H1 (cell line): ENCODE measurements around the gene ARHGAP24. TPM values are rescaled to one million over a fixed set of nuclear protein-coding genes. Genes with fewer than 3 reads are reported as not detected.

Source experiments
- CTCF ChIA-PET: fragments of 300-600 bp; sonication (Branson Sonifier 250); formaldehyde crosslinking; loops from one replicate; lab custom pipeline; 2021; ENCODE audit not compliant: partially characterized antibody; lab: Charles Lee
- POLR2A ChIA-PET: fragments of 300-600 bp; sonication (Branson Sonifier 250); formaldehyde crosslinking; loops from one replicate; lab custom pipeline; 2021; ENCODE audit warnings: inconsistent platforms; ENCODE audit not compliant: partially characterized antibody; lab: Charles Lee
- DNase-seq, 2 experiments: peaks; one replicate each; pipeline versions ENCODE4 v3.0.0 to v3.0.0-alpha.2; 2010 to 2022; ENCODE audit warnings: low spot score in 2 of 2, low read depth in 1 of 2, mixed read lengths in 1 of 2
- FAIRE-seq: peaks from 2 replicates; lab custom pipeline; 2011; peaks lifted over from hg19 to GRCh38; lab: Jason Lieb, UNC
- H2AFZ ChIP-seq: 2 replicates; pipeline ENCODE4 v1.8.1; 2012; ENCODE audit warnings: low read length, inconsistent platforms
- H2AK5ac ChIP-seq: 2 replicates; pipeline ENCODE4 v1.6.1; 2013; ENCODE audit warnings: low read depth, low read length
- H2BK120ac ChIP-seq: replicated peaks from 2 replicates; pipeline ENCODE3; 2013; ENCODE audit warnings: low read depth, low read length, inconsistent platforms
- H2BK12ac ChIP-seq: 2 replicates; pipeline ENCODE4 v1.6.1; 2013; ENCODE audit warnings: low read depth, low read length
- H2BK15ac ChIP-seq: 2 replicates; pipeline ENCODE4 v1.6.1; 2013; ENCODE audit warnings: low read length
- H2BK20ac ChIP-seq: 2 replicates; pipeline ENCODE4 v1.6.1; 2013; ENCODE audit warnings: low read length
- H2BK5ac ChIP-seq: 2 replicates; pipeline ENCODE4 v1.6.1; 2013; ENCODE audit warnings: low read depth, low read length
- H3K14ac ChIP-seq: 2 replicates; pipeline ENCODE4 v1.6.1; 2013; ENCODE audit warnings: inconsistent platforms; ENCODE audit not compliant: insufficient read length
- H3K18ac ChIP-seq: 2 replicates; pipeline ENCODE4 v1.6.1; 2013; ENCODE audit warnings: low read length; ENCODE audit errors: extremely low read depth
- H3K23ac ChIP-seq: 2 replicates; pipeline ENCODE4 v1.6.1; 2013; ENCODE audit warnings: inconsistent platforms; ENCODE audit not compliant: insufficient read length
- H3K23me2 ChIP-seq: 2 replicates; pipeline ENCODE4 v1.6.1; 2013; ENCODE audit warnings: low read depth, low read length
- H3K27ac ChIP-seq: 2 replicates; pipeline ENCODE4 v1.6.1; 2011; ENCODE audit warnings: low read depth, low read length, inconsistent platforms
- H3K27me3 ChIP-seq, 4 experiments: replicated peaks in 1 of 4; 1 replicate in 1 of 4; 2 replicates in 3 of 4; pipeline versions ENCODE4 v1.6.1 to v1.8.1; 2011 to 2013; ENCODE audit warnings: low read length in 3 of 4, mild to moderate bottlenecking in 3 of 4, inconsistent platforms in 2 of 4, mixed read lengths in 2 of 4, moderate library complexity in 1 of 4; ENCODE audit not compliant: control insufficient read depth in 3 of 4, insufficient read depth in 3 of 4; ENCODE audit errors: extremely low read depth in 1 of 4
- H3K36me3 ChIP-seq, 4 experiments: 2 replicates each; pipeline versions ENCODE4 v1.6.1 to v1.8.1; 2011 to 2013; ENCODE audit warnings: mild to moderate bottlenecking in 4 of 4, low read length in 3 of 4, moderate library complexity in 2 of 4, control low read depth in 1 of 4, inconsistent platforms in 1 of 4; ENCODE audit not compliant: insufficient read depth in 4 of 4, control insufficient read depth in 2 of 4
- H3K4ac ChIP-seq: replicated peaks from 2 replicates; pipeline ENCODE3; 2013; ENCODE audit warnings: low read length, low read depth, mixed read lengths, inconsistent platforms; ENCODE audit not compliant: insufficient read length
- H3K4me1 ChIP-seq, 4 experiments: replicated peaks in 1 of 4; 1 replicate in 1 of 4; 2 replicates in 3 of 4; pipeline versions ENCODE4 v1.6.1 to v1.8.1; 2011 to 2013; ENCODE audit warnings: low read length in 3 of 4, inconsistent platforms in 2 of 4, mixed read lengths in 1 of 4; ENCODE audit not compliant: insufficient read depth in 4 of 4, control insufficient read depth in 3 of 4
- H3K4me2 ChIP-seq, 2 experiments: 2 replicates each; pipeline versions ENCODE4 v1.6.1 to v1.8.1; 2011 to 2013; ENCODE audit warnings: low read depth in 2 of 2, low read length in 2 of 2, control low read depth in 1 of 2, inconsistent platforms in 1 of 2, mild to moderate bottlenecking in 1 of 2; ENCODE audit not compliant: insufficient read depth in 1 of 2
- H3K4me3 ChIP-seq, 4 experiments: fragments of 200-600, 300-600 bp in 1 of 4; sonication (generic), shearing (Covaris generic), sonication (Bioruptor Twin) in 1 of 4; 2 replicates each; pipeline versions ENCODE4 v1.5.1 to v1.8.1; 2011 to 2016; ENCODE audit warnings: low read length in 4 of 4, low read depth in 3 of 4, control low read depth in 2 of 4, inconsistent platforms in 2 of 4, mild to moderate bottlenecking in 2 of 4, mixed read lengths in 1 of 4, moderate library complexity in 1 of 4; ENCODE audit not compliant: insufficient read depth in 2 of 4; ENCODE audit errors: extremely low read depth in 1 of 4
- H3K56ac ChIP-seq: replicated peaks from 2 replicates; pipeline ENCODE3; 2013; ENCODE audit warnings: low read depth, mild to moderate bottlenecking, mixed read lengths, low read length, inconsistent platforms; ENCODE audit not compliant: insufficient read length
- H3K79me1 ChIP-seq: 2 replicates; pipeline ENCODE4 v1.6.1; 2013; ENCODE audit warnings: low read depth, low read length, control low read depth
- H3K79me2 ChIP-seq, 2 experiments: 2 replicates each; pipeline versions ENCODE4 v1.6.1 to v1.8.1; 2012 to 2013; ENCODE audit warnings: low read length in 2 of 2, mild to moderate bottlenecking in 2 of 2, inconsistent platforms in 1 of 2; ENCODE audit not compliant: insufficient read depth in 2 of 2, control insufficient read depth in 1 of 2
- H3K9ac ChIP-seq, 4 experiments: replicated peaks in 1 of 4; 1 replicate in 1 of 4; 2 replicates in 3 of 4; pipeline versions ENCODE4 v1.6.1 to v1.8.1; 2011 to 2013; ENCODE audit warnings: low read depth in 3 of 4, low read length in 3 of 4, control low read depth in 2 of 4, mild to moderate bottlenecking in 2 of 4, moderate library complexity in 2 of 4, inconsistent platforms in 1 of 4; ENCODE audit errors: extremely low read depth in 1 of 4
- H3K9me3 ChIP-seq, 2 experiments: 2 replicates each; pipeline versions ENCODE4 v1.6.1 to v1.8.1; 2012 to 2013; ENCODE audit warnings: mild to moderate bottlenecking in 2 of 2, moderate library complexity in 2 of 2, control low read depth in 1 of 2, inconsistent platforms in 1 of 2, low read depth in 1 of 2, low read length in 1 of 2, mixed read lengths in 1 of 2; ENCODE audit not compliant: insufficient read depth in 2 of 2
- H4K20me1 ChIP-seq, 2 experiments: replicated peaks in 1 of 2; 2 replicates each; pipeline versions ENCODE3 to v1.8.1; 2011 to 2013; ENCODE audit warnings: inconsistent platforms in 2 of 2, low read length in 2 of 2, mild to moderate bottlenecking in 1 of 2; ENCODE audit not compliant: insufficient read depth in 2 of 2, control insufficient read depth in 1 of 2
- H4K5ac ChIP-seq: 2 replicates; pipeline ENCODE4 v1.6.1; 2013; ENCODE audit warnings: low read length, low read depth, mixed read lengths, inconsistent platforms; ENCODE audit not compliant: insufficient read length
- H4K8ac ChIP-seq: 2 replicates; pipeline ENCODE4 v1.8.0; 2013; ENCODE audit warnings: mild to moderate bottlenecking, moderate library complexity, low read length, inconsistent platforms; ENCODE audit not compliant: insufficient read depth; ENCODE audit errors: extremely low read depth
- H4K91ac ChIP-seq: replicated peaks from 2 replicates; pipeline ENCODE3; 2013; ENCODE audit warnings: low read length, mixed read lengths, inconsistent platforms; ENCODE audit not compliant: insufficient read length
- CEBPB ChIP-seq: IDR thresholded peaks from 2 replicates; pipeline ENCODE4 v1.6.1; 2012; ENCODE audit warnings: low read depth, low read length
- CHD2 ChIP-seq: IDR thresholded peaks from 2 replicates; pipeline ENCODE4 v1.6.1; 2012; ENCODE audit warnings: low read length, improper control_type of control experiment
- SP4 ChIP-seq: IDR thresholded peaks from 2 replicates; pipeline ENCODE4 v1.6.1; 2012; ENCODE audit warnings: low read length, inconsistent platforms
- TEAD4 ChIP-seq: IDR thresholded peaks from 2 replicates; pipeline ENCODE4 v1.6.1; 2012; ENCODE audit warnings: low read depth, low read length, inconsistent platforms, mixed read lengths
- WGBS, 2 experiments: shearing (Covaris generic) in 1 of 2; methylation state at CpG; one replicate each; pipeline versions ENCODE4 v1.1.6 to v1.1.7; 2013 to 2015; ENCODE audit warnings: low lambda C conversion rate in 2 of 2, mixed read lengths in 2 of 2, inconsistent platforms in 1 of 2, low coverage in 1 of 2, missing lambda C conversion rate in 1 of 2; ENCODE audit not compliant: insufficient replicate concordance in 2 of 2, insufficient coverage in 1 of 2, insufficient read length in 1 of 2; ENCODE audit errors: extremely low coverage in 1 of 2, missing lambda C conversion rate in 1 of 2; 5-methylcytosine and 5-hydroxymethylcytosine counted together
- polyA plus RNA-seq, 7 experiments: library from polyadenylated mRNA; depleted of rRNA in 3 of 7; stranded (reverse) in 5 of 7; unstranded in 2 of 7; fragments of >200 nt in 5 of 7; fragments of 200-250 nt in 2 of 7; gene quantifications; 1 replicate in 5 of 7; 2 replicates in 1 of 7; 4 replicates in 1 of 7; pipeline versions ENCODE4 v1.2.1 to v1.2.3, GENCODE V29; 2011 to 2013; ENCODE audit warnings: missing spikeins in 2 of 7, mixed read lengths in 2 of 7
- total RNA-seq: library from RNA; stranded (reverse); fragmentation: NEBNext Ultra II Directional; extraction: Animal tissue kit (Norgen Biotek cat#: 25700); gene quantifications from 2 replicates; pipeline ENCODE4 v1.2.1, GENCODE V29; 2021

Gene ARHGAP24
- total and polyA plus RNA-seq, 2 of the 8 experiments (the other 6 are each of a cell fraction or from before 2014, with no cell fraction given): 0.08 to 0.50 TPM

GRCh38 chr4:85909851-85910250, 434.9 kb downstream of the ARHGAP24 start:
- DNase-seq (no peak), FAIRE-seq (no peak)
- no peak overlapping the region for H3K4me2 ChIP-seq
- 0 out of 2 replicates have a peak overlapping the region, but pooled peaks have one; percentile 42 for H2AFZ ChIP-seq
- no peak overlapping the region for H4K91ac ChIP-seq
- H3K36me3 ChIP-seq: no peaks in the 10 kb centered on the region
- H2BK20ac ChIP-seq: no peak overlapping the region
- H2BK12ac ChIP-seq: no peak overlapping the region
- no peak overlapping the region for H2BK5ac ChIP-seq
- no peaks in the 10 kb centered on the region for H3K79me2 ChIP-seq
- no peak overlapping the region for H3K9ac ChIP-seq
- 72% methylated on average over 9 of the region's 10 CpGs; no CpG with 5 or more reads in 1 of the 2 experiments for WGBS, 2 experiments
- no peak overlapping the region for H4K5ac ChIP-seq
- no peak overlapping the region for H2AK5ac ChIP-seq
- no peaks in the 10 kb centered on the region for H3K27me3 ChIP-seq
- no peak overlapping the region for H2BK120ac ChIP-seq
- H2BK15ac ChIP-seq: no peak overlapping the region
- ChIA-PET POLR2A (no interaction called here), CTCF (interaction anchor here (0.6 to 2.0 kb wide), 6 partner anchors 20 to 255 kb away, joined by 3 to 6 read pairs (median 4); no protein-coding TSS in a partner anchor)
- no peaks in the 10 kb centered on the region for H3K9me3 ChIP-seq
- no peak overlapping the region for H3K23ac ChIP-seq
- no peak overlapping the region for H3K27ac ChIP-seq
- H3K4me3 ChIP-seq: no peak overlapping the region
- no peak overlapping the region for H3K56ac ChIP-seq
- no peaks in the 10 kb centered on the region; the same call in 1 of the 2 replicates for H3K23me2 ChIP-seq
- no peaks in the 10 kb centered on the region for H4K20me1 ChIP-seq
- no peaks in the 10 kb centered on the region for H3K4me1 ChIP-seq
- no peak overlapping the region for H3K14ac ChIP-seq
- no peak overlapping the region for H4K8ac ChIP-seq
- H3K18ac ChIP-seq: no peak overlapping the region
- no peaks in the 10 kb centered on the region for H3K79me1 ChIP-seq
- TF ChIP-seq SP4 (no peak), CEBPB (no peak), CHD2 (no peak), TEAD4 (no peak)
- H3K4ac ChIP-seq: no peak overlapping the region
